Muscle of leg (tissue), 11 donors: ENCODE measurements around the gene DLG2. TPM values are rescaled to one million over a fixed set of nuclear protein-coding genes. Genes with fewer than 3 reads are reported as not detected.

ENCODE experiments used
- DNase-seq: peaks from one replicate; pipeline ENCODE4 v3.0.0; 2013
- H3K27ac ChIP-seq: one replicate; pipeline ENCODE4 v1.5.1; 2013; ENCODE audit warnings: mild to moderate bottlenecking, low read length, control low read depth
- H3K27me3 ChIP-seq: one replicate; pipeline ENCODE4 v1.6.1; 2013; ENCODE audit warnings: low read length; ENCODE audit not compliant: control insufficient read depth, insufficient read depth
- H3K36me3 ChIP-seq: one replicate; pipeline ENCODE4 v1.6.1; 2013; ENCODE audit warnings: low read length; ENCODE audit not compliant: control insufficient read depth, insufficient read depth
- H3K4me1 ChIP-seq: one replicate; pipeline ENCODE4 v1.6.1; 2013; ENCODE audit warnings: low read length; ENCODE audit not compliant: control insufficient read depth, insufficient read depth
- H3K4me3 ChIP-seq: one replicate; pipeline ENCODE4 v1.5.1; 2013; ENCODE audit warnings: low read length, control low read depth
- H3K9me3 ChIP-seq: replicated peaks from 2 replicates; pipeline ENCODE4 v1.6.1; 2013; ENCODE audit warnings: low read depth, low read length; ENCODE audit not compliant: control insufficient read depth
- WGBS: methylation state at CpG from one replicate; pipeline ENCODE4 v1.1.5; 2013; ENCODE audit warnings: missing lambda C conversion rate; ENCODE audit not compliant: insufficient coverage; 5-methylcytosine and 5-hydroxymethylcytosine counted together
- polyA plus RNA-seq, 8 donors: library from polyadenylated mRNA; unstranded; fragments of 120-200 nt; gene quantifications; one replicate each; pipeline versions ENCODE4 v1.2.1 to v1.2.3, GENCODE V29; 2013; ENCODE audit warnings: inconsistent platforms in 1 of 8, low replicate concordance in 1 of 8; ENCODE audit not compliant: insufficient read length in 8 of 8, insufficient read depth in 1 of 8
- total RNA-seq: library from RNA; stranded (reverse); fragments of 120-200 nt; gene quantifications from one replicate; pipeline ENCODE4 v1.2.4, GENCODE V29; 2013

DLG2 gene
- total and polyA plus RNA-seq, 9 donors = 6.4 to 19.3 (median 11.0) TPM

DNA sequence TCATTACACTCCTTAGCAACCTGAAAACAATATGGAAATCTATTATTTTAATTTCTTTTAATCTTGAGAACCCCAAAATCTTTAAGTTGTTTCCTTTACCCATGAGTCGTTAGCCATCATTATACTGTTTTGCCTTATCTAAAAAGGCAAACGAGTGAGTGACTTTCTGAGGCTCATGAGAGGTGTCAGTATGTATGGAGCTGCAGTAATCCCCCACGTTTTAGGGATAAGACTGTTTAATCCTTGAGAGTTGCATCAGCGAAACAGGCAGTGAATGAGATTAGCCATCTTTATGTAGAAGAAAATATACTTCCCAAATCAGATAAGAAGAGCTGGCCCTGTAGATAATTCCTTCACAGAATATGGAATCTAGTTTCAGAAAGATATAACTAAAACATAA lies 1147.0 kb downstream of the DLG2 start:
- no CpG with 5 or more reads among the region's 4 CpGs for WGBS
- no peaks in the 10 kb centered on the region for H3K27me3 ChIP-seq
- H3K36me3 ChIP-seq = no peaks in the 10 kb centered on the region
- no peak for DNase-seq
- H3K27ac ChIP-seq = no peak overlapping the region
- no peaks in the 10 kb centered on the region for H3K9me3 ChIP-seq
- H3K4me3 ChIP-seq = no peak overlapping the region
- no peaks in the 10 kb centered on the region for H3K4me1 ChIP-seq

DNA sequence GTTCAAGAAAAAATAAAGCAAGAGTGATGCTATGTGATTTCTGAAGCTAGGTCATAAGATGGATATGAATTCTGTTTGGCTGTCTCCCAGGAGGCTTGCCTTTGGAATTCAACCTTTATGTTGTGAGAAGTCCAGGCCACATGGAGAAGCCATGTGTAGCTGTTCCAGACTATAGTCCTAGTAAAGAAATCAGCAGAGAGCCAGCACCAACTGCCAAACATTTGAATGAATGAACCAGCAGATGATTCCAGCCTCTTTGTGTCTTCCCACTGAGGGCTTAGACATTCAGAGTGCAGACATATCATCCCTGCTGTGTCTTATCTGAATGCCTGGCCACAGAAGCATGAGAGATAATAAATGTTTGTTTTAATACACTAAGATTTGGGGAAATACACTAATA lies 1150.6 kb downstream of the DLG2 start:
- Histone ChIP-seq H3K27me3 (no peaks in the 10 kb centered on the region), H3K9me3 (no peaks in the 10 kb centered on the region), H3K27ac (no peak overlapping the region), H3K4me3 (no peak overlapping the region), H3K4me1 (no peaks in the 10 kb centered on the region), H3K36me3 (no peaks in the 10 kb centered on the region)
- DNase-seq = peak; percentile 73

DNA sequence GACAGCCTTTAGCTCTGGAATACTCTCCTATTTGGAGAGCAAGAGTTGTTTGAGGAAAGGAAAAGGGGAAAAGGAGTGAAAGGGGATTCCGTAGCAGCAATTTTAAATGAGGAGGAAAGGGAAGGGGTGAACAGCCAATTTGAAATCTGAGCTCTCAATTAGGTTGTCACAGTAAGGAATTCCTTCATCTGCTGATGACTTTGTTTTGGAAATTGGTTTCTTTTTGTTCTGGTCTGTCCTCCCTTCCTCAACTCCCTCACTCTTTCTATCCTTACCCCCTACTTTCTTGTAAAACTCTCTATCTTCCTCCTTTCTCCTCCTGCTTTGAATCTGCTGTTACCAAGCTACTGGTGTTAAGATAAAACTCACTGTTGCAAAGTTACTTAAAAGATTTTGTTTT lies 1155.6 kb downstream of the DLG2 start:
- H3K27ac ChIP-seq = no peak overlapping the region
- no peaks in the 10 kb centered on the region for H3K36me3 ChIP-seq
- no peaks in the 10 kb centered on the region for H3K4me1 ChIP-seq
- no peaks in the 10 kb centered on the region for H3K9me3 ChIP-seq
- H3K4me3 ChIP-seq = no peak overlapping the region
- DNase-seq = no peak
- WGBS = 50% methylated on average over 1 of the region's 1 CpG
- H3K27me3 ChIP-seq = no peaks in the 10 kb centered on the region

DNA sequence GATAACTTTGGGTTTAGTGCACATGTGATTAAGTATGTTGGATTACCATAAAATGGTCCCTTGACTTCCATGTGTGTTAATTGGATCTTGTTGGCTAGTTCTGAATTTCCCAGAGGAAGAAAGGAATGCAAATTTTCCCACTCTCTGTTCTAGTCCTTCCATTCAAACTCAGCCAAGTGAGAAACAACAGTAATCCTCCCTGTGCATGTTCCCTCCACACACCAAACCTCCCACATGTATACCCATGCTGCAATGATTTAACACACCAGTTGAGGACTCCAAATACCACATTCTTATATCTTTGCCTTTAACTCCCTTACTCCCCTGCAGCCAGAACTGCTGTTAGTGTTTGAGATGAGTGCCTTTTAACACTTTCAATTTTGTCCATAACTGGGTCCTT lies 1158.9 kb downstream of the DLG2 start:
- H3K9me3 ChIP-seq = no peaks in the 10 kb centered on the region
- no peaks in the 10 kb centered on the region for H3K27me3 ChIP-seq
- H3K36me3 ChIP-seq = no peaks in the 10 kb centered on the region
- DNase-seq = no peak
- no peak overlapping the region for H3K27ac ChIP-seq
- H3K4me1 ChIP-seq = no peaks in the 10 kb centered on the region
- H3K4me3 ChIP-seq = no peak overlapping the region

DNA sequence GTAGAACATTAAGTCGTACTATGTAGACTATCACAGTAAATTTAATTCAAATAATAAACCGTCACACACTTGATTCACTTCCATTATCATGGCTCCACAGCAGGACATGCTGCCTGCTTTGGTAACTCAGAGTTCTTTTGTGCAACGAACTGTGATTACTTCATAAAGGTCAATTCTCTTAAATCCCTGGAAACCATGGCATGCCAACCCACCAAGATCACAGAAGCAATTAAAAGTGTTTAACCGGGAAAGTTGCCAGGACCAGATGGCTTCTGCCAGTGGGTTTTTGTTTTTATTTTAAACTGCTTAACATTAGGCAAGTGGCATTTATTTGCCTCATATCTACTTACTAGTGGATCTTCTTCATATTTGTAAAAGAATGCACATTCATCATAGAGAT lies 1162.1 kb downstream of the DLG2 start:
- Histone ChIP-seq H3K27me3 (no peaks in the 10 kb centered on the region), H3K4me3 (no peak overlapping the region), H3K36me3 (no peaks in the 10 kb centered on the region), H3K27ac (no peak overlapping the region), H3K9me3 (no peaks in the 10 kb centered on the region), H3K4me1 (no peaks in the 10 kb centered on the region)
- DNase-seq = peak; percentile 44
- 67% methylated on average over 2 of the region's 4 CpGs for WGBS

DNA sequence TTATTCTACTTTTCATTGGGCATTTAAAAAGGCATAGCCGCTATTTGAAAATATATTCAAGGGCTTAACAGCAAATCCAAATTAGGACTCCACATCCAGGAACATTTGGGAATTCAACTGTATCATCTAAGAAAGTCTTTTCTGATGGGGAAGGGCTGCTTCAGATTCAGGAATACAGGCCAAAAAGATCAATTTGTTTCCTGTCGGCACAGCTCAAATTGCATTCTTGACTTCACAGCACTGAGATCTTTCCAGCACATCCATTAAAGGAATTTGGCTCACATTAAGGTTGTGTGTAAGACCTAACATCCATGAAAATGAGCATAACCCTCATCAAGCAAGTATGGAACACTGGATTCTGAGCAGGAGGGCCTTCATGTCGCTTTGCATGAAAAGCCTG lies 1171.5 kb downstream of the DLG2 start:
- Histone ChIP-seq H3K4me3 (no peak overlapping the region), H3K27me3 (no peaks in the 10 kb centered on the region), H3K27ac (no peak overlapping the region), H3K9me3 (no peaks in the 10 kb centered on the region), H3K36me3 (no peaks in the 10 kb centered on the region), H3K4me1 (no peaks in the 10 kb centered on the region)
- no CpG with 5 or more reads among the region's 3 CpGs for WGBS
- DNase-seq = peak; percentile 62

DNA sequence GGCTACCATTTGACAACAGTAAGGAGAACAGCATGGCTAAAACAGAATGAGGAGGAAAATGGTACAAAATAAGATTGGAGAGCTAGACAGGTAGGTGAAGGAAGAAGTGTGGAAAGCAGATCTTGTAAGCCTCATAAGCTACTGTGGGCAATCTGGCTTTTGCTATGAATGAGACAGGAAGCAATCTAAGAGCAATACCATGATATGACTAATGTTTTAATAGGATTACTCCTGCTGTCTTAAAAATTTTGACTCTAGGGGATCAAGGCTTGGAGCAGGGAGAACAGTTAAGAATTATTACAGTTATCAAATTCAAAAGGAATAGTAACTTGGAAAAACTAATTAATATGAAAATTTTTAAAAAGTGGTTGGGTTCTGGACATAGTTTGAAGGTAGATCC lies 1174.9 kb downstream of the DLG2 start:
- DNase-seq = no peak
- Histone ChIP-seq H3K9me3 (no peaks in the 10 kb centered on the region), H3K36me3 (no peaks in the 10 kb centered on the region), H3K4me1 (no peaks in the 10 kb centered on the region), H3K27ac (no peak overlapping the region), H3K27me3 (no peaks in the 10 kb centered on the region), H3K4me3 (no peak overlapping the region)

DNA sequence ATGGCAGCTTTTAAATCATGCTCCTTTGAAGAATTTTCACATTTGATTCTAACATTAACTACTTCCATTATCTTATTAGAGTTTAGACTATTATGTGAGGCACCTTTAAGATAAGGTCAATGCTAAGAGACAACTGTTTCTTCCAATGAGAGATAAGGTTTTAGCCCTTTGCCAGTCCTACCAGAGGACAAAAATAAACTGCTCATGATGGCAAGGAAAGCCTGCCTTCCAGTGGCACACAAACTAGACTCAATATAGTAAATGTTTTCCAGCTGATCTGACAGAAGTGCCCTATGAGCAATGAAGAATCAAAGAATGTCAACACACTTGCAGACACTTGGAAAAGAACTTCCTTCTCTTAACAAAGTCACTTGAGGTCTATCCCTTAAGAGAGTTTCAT lies 1188.6 kb downstream of the DLG2 start:
- Histone ChIP-seq H3K9me3 (no peaks in the 10 kb centered on the region), H3K27ac (no peak overlapping the region), H3K4me3 (no peak overlapping the region), H3K27me3 (no peaks in the 10 kb centered on the region), H3K36me3 (no peaks in the 10 kb centered on the region), H3K4me1 (peaks cover 3% of the 10 kb centered on the region)
- no peak for DNase-seq

DNA sequence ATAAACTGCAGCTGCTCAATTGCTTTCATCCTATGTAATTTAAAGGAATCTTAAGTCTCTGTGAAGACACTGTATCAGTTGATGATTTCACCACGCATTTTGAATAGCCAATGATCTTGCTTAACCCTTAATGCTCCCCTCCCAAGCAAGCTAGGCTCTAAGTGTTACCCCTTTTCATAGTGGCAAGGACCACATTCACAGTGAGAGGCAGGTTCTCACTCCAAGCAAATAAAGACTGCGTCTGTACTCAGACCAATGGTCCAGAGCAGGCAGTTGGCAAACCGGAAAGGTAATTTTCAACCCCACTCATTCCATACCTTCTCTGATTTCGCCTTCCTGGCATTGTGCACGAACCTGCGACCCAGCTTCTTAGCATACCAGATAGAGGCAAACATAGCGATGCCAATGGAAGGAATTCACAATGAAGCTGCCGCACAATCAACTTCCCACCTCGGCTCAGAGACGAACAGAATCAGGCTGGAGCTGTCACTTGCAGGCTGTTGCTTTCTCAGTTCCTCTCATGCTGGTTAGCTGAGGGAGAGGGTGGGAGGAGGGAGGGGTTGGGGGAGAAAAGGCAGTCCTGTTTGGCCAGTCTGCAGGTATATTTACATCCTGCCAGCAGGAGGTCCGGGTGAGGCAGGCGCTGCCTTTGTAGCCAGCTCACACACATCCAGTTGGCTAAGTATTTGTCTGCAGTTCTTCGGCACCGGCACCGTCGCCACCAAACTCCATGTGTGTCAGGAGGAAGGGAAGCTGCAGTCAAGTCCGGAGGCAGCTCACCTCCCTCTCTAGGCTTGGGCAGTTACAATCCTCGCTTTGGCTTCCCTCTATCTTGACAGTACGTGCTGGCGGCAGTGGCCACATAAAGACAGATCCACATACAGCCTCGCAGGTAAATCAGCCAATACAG lies 1189.8 kb downstream of the DLG2 start:
- Histone ChIP-seq H3K4me1 (peaks cover 3% of the 10 kb centered on the region), H3K27me3 (no peaks in the 10 kb centered on the region), H3K4me3 (no peak overlapping the region), H3K9me3 (no peaks in the 10 kb centered on the region), H3K27ac (no peak overlapping the region), H3K36me3 (no peaks in the 10 kb centered on the region)
- DNase-seq = no peak
- WGBS = 4% methylated on average over 17 of the region's 21 CpGs

DNA sequence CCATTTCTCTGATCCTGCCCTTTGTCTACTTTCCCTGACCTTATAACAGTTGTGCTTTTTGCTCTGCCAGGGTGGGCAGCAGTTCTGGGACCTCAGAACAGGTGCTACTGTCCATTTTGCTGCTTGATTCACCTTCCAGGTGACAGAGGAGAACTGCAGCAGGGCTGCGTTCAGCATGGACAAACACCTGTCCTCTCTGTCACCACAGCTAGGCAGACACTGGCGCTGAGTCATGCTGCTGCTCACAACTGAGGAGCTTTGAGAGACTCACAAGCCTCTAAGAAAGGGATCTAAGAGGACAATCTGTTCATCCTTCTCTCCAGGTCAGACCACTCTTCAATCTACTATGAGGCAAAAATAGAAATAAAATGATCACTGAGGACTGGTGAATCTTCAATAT lies 1196.5 kb downstream of the DLG2 start:
- H3K4me1 ChIP-seq = no peaks in the 10 kb centered on the region
- no peak overlapping the region for H3K4me3 ChIP-seq
- H3K27me3 ChIP-seq = no peaks in the 10 kb centered on the region
- no peak overlapping the region for H3K27ac ChIP-seq
- 83% methylated on average over 1 of the region's 2 CpGs for WGBS
- H3K36me3 ChIP-seq = no peaks in the 10 kb centered on the region
- no peaks in the 10 kb centered on the region for H3K9me3 ChIP-seq
- DNase-seq = peak; percentile 9

DNA sequence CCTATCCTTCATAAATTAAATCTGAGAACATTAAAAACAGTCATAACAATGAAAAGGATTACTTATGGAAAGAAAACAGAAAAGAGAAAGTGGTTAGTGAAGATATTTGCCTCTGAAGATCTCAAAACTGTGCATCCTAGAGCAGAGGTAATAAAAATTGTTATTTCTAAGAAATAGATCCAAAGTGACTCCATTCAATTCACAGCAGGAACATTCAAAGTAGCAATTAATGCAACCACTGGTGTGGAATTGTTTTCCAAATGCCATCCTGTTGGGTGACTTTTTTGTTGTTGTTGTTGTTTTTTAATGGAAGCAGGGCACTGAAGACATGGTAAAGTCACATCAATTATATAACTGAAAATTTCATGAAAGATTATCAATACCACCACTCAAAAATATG lies 1201.5 kb downstream of the DLG2 start:
- H3K4me1 ChIP-seq = no peaks in the 10 kb centered on the region
- H3K36me3 ChIP-seq = no peaks in the 10 kb centered on the region
- DNase-seq = no peak
- H3K27me3 ChIP-seq = no peaks in the 10 kb centered on the region
- no peak overlapping the region for H3K27ac ChIP-seq
- no peaks in the 10 kb centered on the region for H3K9me3 ChIP-seq
- H3K4me3 ChIP-seq = no peak overlapping the region
